ENCODE data around the gene DLST. TPM values are rescaled to one million over a fixed set of nuclear protein-coding genes. Genes with fewer than 3 reads are reported as not detected.
A peak's percentile ranks its signal among the peaks of the same experiment; 100 is the strongest.

The DLST gene
- total RNA-seq, 4 donors from 2014 or later = 80.9 to 91.6 (median 83.5) TPM

- no peak for DNase-seq
- intact Hi-C loops (cut with DNase I) = no loop called here
- Histone ChIP-seq H3K4me1 (peaks cover 0 to 15% of the 10 kb centered on the region in 2 donors), H3K27me3 (no peaks in the 10 kb centered on the region), H3K4me3 (replicated peaks in 1 of 3) (no peak overlapping the region), H3K27ac (no peak overlapping the region), H3K36me3 (peaks cover 0 to 4% of the 10 kb centered on the region in 2 donors), H3K9me3 (no peaks in the 10 kb centered on the region)
- TF ChIP-seq CTCF (IDR thresholded peaks at IDR 0.05) (no peak), POLR2A (IDR thresholded peaks at IDR 0.05) (no peak)
- WGBS, 2 donors = 83 to 90% methylated on average over 1 of the region's 1 CpG
Observed at GRCh38 chr14:74836251-74836960, 45.3 kb upstream of the DLST start.

- peak overlapping the region in 2 of 3 donors; percentile 27 to 39 for H3K27ac ChIP-seq
Observed at GRCh38 chr14:74838166-74838565, 43.5 kb upstream of the DLST start.

GRCh38 chr14:74840603-74841030 lies 41.1 kb upstream of the DLST start:
- peaks cover 0 to 20% of the 10 kb centered on the region in 2 donors for H3K4me1 ChIP-seq
- no peak overlapping the region for H3K27ac ChIP-seq
- H3K36me3 ChIP-seq = peaks cover 0 to 4% of the 10 kb centered on the region in 2 donors
- intact Hi-C loops (cut with DNase I) = no loop called here
- H3K9me3 ChIP-seq = no peaks in the 10 kb centered on the region
- no peak overlapping the region for H3K4me3 ChIP-seq (replicated peaks in 1 of 3)
- H3K27me3 ChIP-seq = no peaks in the 10 kb centered on the region
- DNase-seq = no peak
- TF ChIP-seq POLR2A (IDR thresholded peaks at IDR 0.05) (no peak), CTCF (IDR thresholded peaks at IDR 0.05) (no peak)
- 94 to 95% methylated on average over 5 of the region's 5 CpGs for WGBS, 2 donors

More at GRCh38 chr14:74838166-74838565, 43.5 kb upstream of the DLST start:
- H3K4me1 ChIP-seq = peaks cover 0 to 15% of the 10 kb centered on the region in 2 donors
- no peak for DNase-seq
- intact Hi-C loops (cut with DNase I) = no loop called here
- WGBS, 2 donors = 41 to 79% methylated on average over 2 of the region's 2 CpGs
- no peaks in the 10 kb centered on the region for H3K27me3 ChIP-seq
- H3K4me3 ChIP-seq (replicated peaks in 1 of 3) = no peak overlapping the region
- H3K9me3 ChIP-seq = no peaks in the 10 kb centered on the region
- peaks cover 0 to 4% of the 10 kb centered on the region in 2 donors for H3K36me3 ChIP-seq
- TF ChIP-seq POLR2A (IDR thresholded peaks at IDR 0.05) (no peak), CTCF (IDR thresholded peaks at IDR 0.05) (no peak)

GRCh38 chr14:74841230-74842207 lies 40.2 kb upstream of the DLST start:
- no peaks in the 10 kb centered on the region for H3K9me3 ChIP-seq
- peaks cover 0 to 4% of the 10 kb centered on the region in 2 donors for H3K36me3 ChIP-seq
- no peaks in the 10 kb centered on the region for H3K27me3 ChIP-seq
- WGBS, 2 donors = 93 to 95% methylated on average over 4 of the region's 4 CpGs
- DNase-seq = no peak
- peaks cover 0 to 16% of the 10 kb centered on the region in 2 donors for H3K4me1 ChIP-seq
- no peak overlapping the region for H3K4me3 ChIP-seq (replicated peaks in 1 of 3)
- H3K27ac ChIP-seq = no peak overlapping the region
- TF ChIP-seq CTCF (IDR thresholded peaks at IDR 0.05) = no peak
- no peak for TF ChIP-seq POLR2A (IDR thresholded peaks at IDR 0.05)
- intact Hi-C loops (cut with DNase I) = no loop called here
